ENCODE results near the gene CTTNBP2. TPM values are rescaled to one million over a fixed set of nuclear protein-coding genes. Genes with fewer than 3 reads are reported as not detected.
"Not testable (repeated sequence)": the region's sequence is repeated elsewhere in the genome, so short reads cannot be mapped to it uniquely, and the experiment has no call there.

Gene CTTNBP2
- total and polyA plus RNA-seq, 9 donors, result 2.6 to 18.4 (median 10.0) TPM

DNA sequence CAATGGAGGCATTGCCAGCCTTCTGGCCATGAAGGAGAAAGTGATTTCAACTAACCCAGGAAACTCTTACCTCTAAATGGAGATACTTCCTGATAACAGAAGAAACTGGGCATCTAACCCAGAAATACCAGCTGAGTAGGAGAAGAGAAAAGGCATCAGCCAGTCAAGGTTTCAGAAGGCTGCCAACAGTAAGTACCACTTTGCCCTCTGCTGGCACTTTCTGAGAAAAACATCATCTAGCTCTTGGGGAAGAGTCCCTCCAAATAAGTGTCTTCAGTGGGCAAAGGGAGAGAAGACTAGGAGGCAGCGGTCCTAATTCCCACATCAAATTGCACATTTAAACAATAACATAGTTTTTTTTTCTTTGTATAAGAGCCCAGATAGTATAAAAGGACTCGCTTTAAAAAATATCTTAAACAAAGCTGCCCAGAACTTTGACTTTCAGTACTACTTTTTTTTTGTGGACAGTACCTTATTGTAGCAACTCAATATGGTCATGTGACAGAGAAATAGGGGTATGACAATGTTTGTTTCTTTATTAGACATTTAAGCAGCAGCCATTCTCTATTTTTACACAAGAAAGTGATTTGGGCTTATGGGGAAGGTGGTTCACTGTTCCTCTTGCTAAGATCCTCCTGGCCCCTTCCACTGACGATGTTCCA lies 157.3 kb downstream of the CTTNBP2 start:
- TF ChIP-seq POLR2A (IDR thresholded peaks at IDR 0.05) (no peak), EP300 (IDR thresholded peaks at IDR 0.05) (no peak)
- TF ChIP-seq, protein P1, sequence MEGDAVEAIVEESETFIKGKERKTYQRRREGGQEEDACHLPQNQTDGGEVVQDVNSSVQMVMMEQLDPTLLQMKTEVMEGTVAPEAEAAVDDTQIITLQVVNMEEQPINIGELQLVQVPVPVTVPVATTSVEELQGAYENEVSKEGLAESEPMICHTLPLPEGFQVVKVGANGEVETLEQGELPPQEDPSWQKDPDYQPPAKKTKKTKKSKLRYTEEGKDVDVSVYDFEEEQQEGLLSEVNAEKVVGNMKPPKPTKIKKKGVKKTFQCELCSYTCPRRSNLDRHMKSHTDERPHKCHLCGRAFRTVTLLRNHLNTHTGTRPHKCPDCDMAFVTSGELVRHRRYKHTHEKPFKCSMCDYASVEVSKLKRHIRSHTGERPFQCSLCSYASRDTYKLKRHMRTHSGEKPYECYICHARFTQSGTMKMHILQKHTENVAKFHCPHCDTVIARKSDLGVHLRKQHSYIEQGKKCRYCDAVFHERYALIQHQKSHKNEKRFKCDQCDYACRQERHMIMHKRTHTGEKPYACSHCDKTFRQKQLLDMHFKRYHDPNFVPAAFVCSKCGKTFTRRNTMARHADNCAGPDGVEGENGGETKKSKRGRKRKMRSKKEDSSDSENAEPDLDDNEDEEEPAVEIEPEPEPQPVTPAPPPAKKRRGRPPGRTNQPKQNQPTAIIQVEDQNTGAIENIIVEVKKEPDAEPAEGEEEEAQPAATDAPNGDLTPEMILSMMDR (IDR thresholded peaks at IDR 0.05), result no peak
- Histone ChIP-seq H3K27me3 (no peaks in the 10 kb centered on the region), H3K27ac (no peak overlapping the region), H3K36me3 (no peaks in the 10 kb centered on the region), H3K4me1 (ENCODE audit: insufficient read depth) (no peaks in the 10 kb centered on the region), H3K4me3 (no peak overlapping the region), H3K9me3 (no peaks in the 10 kb centered on the region)
- 65 to 81% (median 75%) methylated on average over 3 of the region's 3 CpGs for WGBS, 3 donors
- DNase-seq, result no peak
- intact Hi-C loops (cut with DNase I), result no loop called here

DNA sequence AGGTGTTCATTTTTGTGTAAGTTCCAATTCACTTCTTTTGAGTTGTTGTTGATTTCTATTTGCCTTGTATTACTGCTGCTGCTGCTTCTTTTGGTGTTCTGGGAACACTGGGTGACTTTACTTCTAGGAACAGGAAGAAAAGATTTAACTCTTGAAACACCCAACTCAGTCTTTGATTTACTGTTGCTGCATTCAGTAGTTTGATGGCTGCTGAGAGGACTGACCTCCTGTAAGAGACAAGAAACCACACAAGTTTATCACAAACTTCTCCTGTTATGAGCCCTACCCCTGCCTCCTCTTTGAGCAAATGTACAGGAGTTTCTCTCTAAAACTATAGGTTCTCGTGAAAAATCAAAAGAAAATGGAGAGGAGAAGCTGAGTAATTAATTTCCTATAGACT lies 161.7 kb downstream of the CTTNBP2 start:
- no peaks in the 10 kb centered on the region for H3K4me1 ChIP-seq (ENCODE audit: insufficient read depth)
- H3K27me3 ChIP-seq, result no peaks in the 10 kb centered on the region
- H3K27ac ChIP-seq, result no peak overlapping the region
- H3K36me3 ChIP-seq, result no peaks in the 10 kb centered on the region
- DNase-seq, result no peak
- TF ChIP-seq, protein P1 (IDR thresholded peaks at IDR 0.05), result no peak
- TF ChIP-seq EP300 (IDR thresholded peaks at IDR 0.05), result no peak
- no peak for TF ChIP-seq POLR2A (IDR thresholded peaks at IDR 0.05)
- H3K9me3 ChIP-seq, result no peaks in the 10 kb centered on the region
- intact Hi-C loops (cut with DNase I), result no loop called here
- no peak overlapping the region for H3K4me3 ChIP-seq
- WGBS, 3 donors, result 88 to 100% (median 93%) methylated on average over 1 of the region's 1 CpG

DNA sequence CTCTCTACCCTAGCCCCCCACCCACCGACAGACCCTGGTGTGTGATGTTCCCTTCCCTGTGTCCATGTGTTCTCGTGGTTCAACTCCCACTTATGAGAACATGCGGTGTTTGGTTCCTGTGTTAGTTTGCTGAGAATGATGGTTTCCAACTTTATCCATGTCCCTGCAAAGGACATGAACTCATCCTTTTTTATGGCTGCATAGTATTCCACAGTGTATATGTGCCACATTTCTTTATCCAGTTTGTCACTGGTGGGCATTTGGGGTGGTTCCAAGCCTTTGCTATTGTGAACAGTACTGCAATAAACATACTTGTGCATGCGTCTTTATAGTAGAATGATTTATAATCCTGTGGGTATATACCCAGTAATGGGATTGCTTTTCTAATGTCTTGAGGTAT lies 165.1 kb downstream of the CTTNBP2 start:
- H3K4me3 ChIP-seq; H3K27me3 ChIP-seq; H3K9me3 ChIP-seq; intact Hi-C loops (cut with DNase I); DNase-seq; H3K36me3 ChIP-seq; H3K4me1 ChIP-seq (ENCODE audit: insufficient read depth); H3K27ac ChIP-seq: not testable (repeated sequence)
- WGBS, 3 donors, result 92 to 95% (median 95%) methylated on average over 4 of the region's 4 CpGs

DNA sequence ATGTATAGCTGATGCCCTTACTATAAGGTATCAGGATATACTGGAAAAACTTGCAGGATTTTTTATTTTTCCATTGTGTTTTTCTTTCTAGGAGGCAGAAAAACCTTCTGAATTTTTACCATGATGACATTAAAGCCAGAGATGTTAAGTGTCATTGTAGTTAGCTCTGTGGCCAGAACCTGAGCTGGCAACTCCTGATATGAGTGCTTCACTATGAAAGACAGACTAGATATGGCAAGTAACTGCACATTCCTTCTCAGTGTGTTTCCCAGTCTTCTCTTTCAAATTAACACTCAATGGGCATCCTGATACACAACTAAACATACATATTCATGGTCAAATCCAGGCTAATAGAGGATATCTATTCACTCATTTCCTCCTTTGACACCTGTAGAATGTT lies 166.2 kb downstream of the CTTNBP2 start:
- Histone ChIP-seq H3K27ac (no peak overlapping the region), H3K4me3 (no peak overlapping the region), H3K9me3 (no peaks in the 10 kb centered on the region), H3K36me3 (no peaks in the 10 kb centered on the region), H3K27me3 (no peaks in the 10 kb centered on the region), H3K4me1 (ENCODE audit: insufficient read depth) (no peaks in the 10 kb centered on the region)
- DNase-seq, result no peak
- intact Hi-C loops (cut with DNase I), result no loop called here
- TF ChIP-seq, protein P1 (IDR thresholded peaks at IDR 0.05), result no peak
- TF ChIP-seq POLR2A (IDR thresholded peaks at IDR 0.05) (no peak), EP300 (IDR thresholded peaks at IDR 0.05) (no peak)

DNA sequence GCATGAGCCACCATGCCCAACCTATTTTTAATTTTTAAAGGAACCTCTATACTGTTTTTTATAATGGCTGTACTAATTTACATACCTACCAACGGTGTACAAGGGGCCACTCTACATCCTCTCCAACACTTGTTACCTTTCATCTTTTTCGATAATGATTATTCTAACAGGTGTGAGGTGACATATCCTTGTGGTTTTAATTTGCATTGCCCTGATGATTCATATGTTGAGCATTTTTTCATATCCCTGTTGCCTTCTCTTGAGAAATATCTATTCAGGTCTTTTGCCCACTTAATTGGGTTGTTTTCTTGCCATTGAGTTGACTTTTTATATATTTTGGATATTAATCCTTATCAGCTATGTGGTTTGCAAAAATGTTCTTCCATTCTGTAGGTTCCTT lies 167.0 kb downstream of the CTTNBP2 start:
- intact Hi-C loops (cut with DNase I), result no loop called here
- 78 to 90% (median 87%) methylated on average over 2 of the region's 2 CpGs for WGBS, 3 donors
- Histone ChIP-seq H3K27ac (no peak overlapping the region), H3K4me3 (no peak overlapping the region), H3K27me3 (no peaks in the 10 kb centered on the region), H3K9me3 (no peaks in the 10 kb centered on the region), H3K36me3 (no peaks in the 10 kb centered on the region), H3K4me1 (ENCODE audit: insufficient read depth) (no peaks in the 10 kb centered on the region)
- TF ChIP-seq EP300 (IDR thresholded peaks at IDR 0.05) (no peak), POLR2A (IDR thresholded peaks at IDR 0.05) (no peak)
- TF ChIP-seq, protein P1 (IDR thresholded peaks at IDR 0.05), result no peak
- DNase-seq, result no peak
